Liver (tissue), 9 donors: ENCODE data around the gene RAD51B. TPM values are rescaled to one million over a fixed set of nuclear protein-coding genes. Genes with fewer than 3 reads are reported as not detected.

Source experiments
- DNase-seq: peaks from one replicate; pipeline ENCODE4 v3.0.0-alpha.2; 2017; ENCODE audit warnings: low spot score
- H3K27ac ChIP-seq, 2 donors: one replicate each; pipeline ENCODE4 v1.7.0; 2013; ENCODE audit warnings: inconsistent platforms in 2 of 2, low read length in 2 of 2, control low read depth in 1 of 2, low read depth in 1 of 2, mild to moderate bottlenecking in 1 of 2
- H3K27me3 ChIP-seq, 4 donors: one replicate each; pipeline versions ENCODE4 v1.6.1 to v1.7.0; 2013; ENCODE audit warnings: low read length in 3 of 4, inconsistent platforms in 1 of 4, mild to moderate bottlenecking in 1 of 4, moderate library complexity in 1 of 4; ENCODE audit not compliant: control insufficient read depth in 4 of 4, insufficient read depth in 4 of 4
- H3K36me3 ChIP-seq, 4 donors: one replicate each; pipeline versions ENCODE4 v1.6.1 to v1.7.0; 2013; ENCODE audit warnings: low read length in 3 of 4, mild to moderate bottlenecking in 3 of 4, low read depth in 1 of 4, moderate library complexity in 1 of 4; ENCODE audit not compliant: control insufficient read depth in 4 of 4, insufficient read depth in 3 of 4
- H3K4me1 ChIP-seq, 4 donors: one replicate each; pipeline versions ENCODE4 v1.6.1 to v1.7.0; 2013; ENCODE audit warnings: low read length in 3 of 4, mild to moderate bottlenecking in 3 of 4, moderate library complexity in 1 of 4; ENCODE audit not compliant: control insufficient read depth in 4 of 4, insufficient read depth in 4 of 4
- H3K4me3 ChIP-seq, 3 donors: one replicate each; pipeline versions ENCODE4 v1.6.1 to v1.7.0; 2013; ENCODE audit warnings: low read length in 3 of 3, control low read depth in 1 of 3, low read depth in 1 of 3, mild to moderate bottlenecking in 1 of 3
- H3K9ac ChIP-seq, 2 donors: one replicate each; pipeline ENCODE4 v1.7.0; 2013; ENCODE audit warnings: low read length in 2 of 2, mild to moderate bottlenecking in 2 of 2, moderate library complexity in 2 of 2, control low read depth in 1 of 2, low read depth in 1 of 2
- H3K9me3 ChIP-seq, 4 donors: one replicate each; pipeline versions ENCODE4 v1.6.1 to v1.7.0; 2013; ENCODE audit warnings: low read length in 3 of 4; ENCODE audit not compliant: control insufficient read depth in 4 of 4
- EGR1 ChIP-seq, 2 donors: IDR thresholded peaks; 2 replicates each; pipeline ENCODE4 v1.6.1; 2016 to 2018; ENCODE audit warnings: antibody characterized with exemption in 2 of 2, low read depth in 2 of 2
- FOXA1 ChIP-seq: IDR thresholded peaks from 2 replicates; pipeline ENCODE4 v1.6.1; 2016; ENCODE audit warnings: antibody characterized with exemption
- FOXA2 ChIP-seq: IDR thresholded peaks from 2 replicates; pipeline ENCODE4 v1.6.1; 2016; ENCODE audit warnings: antibody characterized with exemption
- GABPA ChIP-seq, 2 donors: IDR thresholded peaks in 1 of 2; conservative IDR thresholded peaks in 1 of 2; 2 replicates each; pipeline ENCODE4 v1.6.1; 2016; ENCODE audit warnings: antibody characterized with exemption in 2 of 2, mild to moderate bottlenecking in 1 of 2, moderate library complexity in 1 of 2
- HNF4A ChIP-seq, 2 donors: conservative IDR thresholded peaks; 2 replicates each; pipeline ENCODE4 v1.6.1; 2016; ENCODE audit warnings: antibody characterized with exemption in 2 of 2, mild to moderate bottlenecking in 2 of 2
- HNF4G ChIP-seq: IDR thresholded peaks from 2 replicates; pipeline ENCODE4 v1.6.1; 2016; ENCODE audit warnings: antibody characterized with exemption
- JUND ChIP-seq, 2 donors: IDR thresholded peaks; 2 replicates each; pipeline ENCODE4 v1.6.1; 2016; ENCODE audit warnings: antibody characterized with exemption in 2 of 2
- NR2F2 ChIP-seq: IDR thresholded peaks from 2 replicates; pipeline ENCODE4 v1.6.1; 2016; ENCODE audit warnings: antibody characterized with exemption
- RAD21 ChIP-seq, 2 donors: IDR thresholded peaks; 2 replicates each; pipeline ENCODE4 v1.6.1; 2016; ENCODE audit warnings: antibody characterized with exemption in 2 of 2, mild to moderate bottlenecking in 2 of 2
- RXRA ChIP-seq, 2 donors: IDR thresholded peaks; 2 replicates each; pipeline ENCODE4 v1.6.1; 2017 to 2018; ENCODE audit warnings: antibody characterized with exemption in 2 of 2, mild to moderate bottlenecking in 1 of 2
- SP1 ChIP-seq: IDR thresholded peaks from 2 replicates; pipeline ENCODE4 v1.6.1; 2018; ENCODE audit warnings: antibody characterized with exemption, mild to moderate bottlenecking
- TAF1 ChIP-seq: conservative IDR thresholded peaks from 2 replicates; pipeline ENCODE4 v1.6.1; 2016; ENCODE audit warnings: antibody characterized with exemption, mild to moderate bottlenecking
- YY1 ChIP-seq: IDR thresholded peaks from 2 replicates; pipeline ENCODE4 v1.6.1; 2016; ENCODE audit warnings: antibody characterized with exemption, mild to moderate bottlenecking
- WGBS: extraction: QIAGEN DNeasy Blood & Tissue Kit; methylation state at CpG from one replicate; pipeline ENCODE4 v1.1.7; 2013; 5-methylcytosine and 5-hydroxymethylcytosine counted together
- polyA plus RNA-seq, 2 donors: library from polyadenylated mRNA; stranded (reverse) in 1 of 2; unstranded in 1 of 2; fragments of 200-250 nt in 1 of 2; fragments of >200 nt in 1 of 2; fragmentation: Nextera tagmentation in 1 of 2; extraction: Ambion mirVana in 1 of 2; gene quantifications; one replicate each; pipeline versions ENCODE4 v1.2.1 to v1.2.3, GENCODE V29; 2013 to 2015
- total RNA-seq, 2 donors: library from RNA; depleted of rRNA; stranded (reverse); fragments of >200 nt; gene quantifications; one replicate each; pipeline ENCODE4 v1.2.3, GENCODE V29; 2014
- TF ChIP-seq, protein P1 (sequence below): IDR thresholded peaks from 2 replicates; pipeline ENCODE4 v1.6.1; 2016; ENCODE audit warnings: antibody characterized with exemption
- TF ChIP-seq, protein P2 (sequence below): IDR thresholded peaks from 2 replicates; pipeline ENCODE4 v1.6.1; 2016; ENCODE audit warnings: antibody characterized with exemption
- TF ChIP-seq, protein P3 (sequence below): IDR thresholded peaks from 2 replicates; pipeline ENCODE4 v1.6.1; 2016; ENCODE audit warnings: antibody characterized with exemption, mild to moderate bottlenecking
- TF ChIP-seq, protein P4 (sequence below): fragments of 150-350 bp; IDR thresholded peaks from 2 replicates; pipeline ENCODE4 v1.5.1; 2017; ENCODE audit warnings: improper control_type of control experiment, low read depth, low read length; ENCODE audit not compliant: missing input control
- TF ChIP-seq, protein P5 (sequence below): IDR thresholded peaks from 2 replicates; pipeline ENCODE4 v1.6.1; 2016; ENCODE audit warnings: antibody characterized with exemption
- donor health status: healthy.
- donor health status: healthy.
- donor health status: healthy.
- donor health status: healthy.
- donor health status: healthy.

Gene RAD51B
- total and polyA plus RNA-seq, 4 donors = 0.81 to 12.9 (median 2.4) TPM

DNA sequence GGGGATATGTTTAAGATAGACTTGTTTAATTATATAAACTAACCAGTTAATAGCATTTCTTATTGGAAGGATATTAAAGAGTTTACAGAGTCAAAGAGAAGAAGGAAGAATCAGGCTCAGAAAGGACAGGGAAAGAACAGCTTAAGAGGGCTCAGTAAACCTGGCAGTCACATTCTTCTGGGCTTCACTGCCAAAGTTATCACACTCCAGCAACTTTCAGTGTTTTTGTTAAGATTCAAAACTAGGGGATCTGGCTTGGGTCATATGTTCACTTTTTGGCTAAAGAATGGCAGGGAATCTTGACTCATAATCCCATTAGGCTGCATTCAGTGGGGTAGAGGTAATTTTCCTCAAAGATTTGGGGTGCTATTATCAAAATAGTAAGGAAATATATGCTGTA, 312.3 kb downstream of the RAD51B start:
- Histone ChIP-seq H3K4me1 (no peaks in the 10 kb centered on the region), H3K4me3 (no peak overlapping the region), H3K9me3 (no peaks in the 10 kb centered on the region), H3K27ac (no peak overlapping the region), H3K36me3 (no peaks in the 10 kb centered on the region), H3K27me3 (no peaks in the 10 kb centered on the region), H3K9ac (no peak overlapping the region)
- no peak for DNase-seq
- TF ChIP-seq, protein P1, sequence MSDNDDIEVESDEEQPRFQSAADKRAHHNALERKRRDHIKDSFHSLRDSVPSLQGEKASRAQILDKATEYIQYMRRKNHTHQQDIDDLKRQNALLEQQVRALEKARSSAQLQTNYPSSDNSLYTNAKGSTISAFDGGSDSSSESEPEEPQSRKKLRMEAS = no peak

DNA sequence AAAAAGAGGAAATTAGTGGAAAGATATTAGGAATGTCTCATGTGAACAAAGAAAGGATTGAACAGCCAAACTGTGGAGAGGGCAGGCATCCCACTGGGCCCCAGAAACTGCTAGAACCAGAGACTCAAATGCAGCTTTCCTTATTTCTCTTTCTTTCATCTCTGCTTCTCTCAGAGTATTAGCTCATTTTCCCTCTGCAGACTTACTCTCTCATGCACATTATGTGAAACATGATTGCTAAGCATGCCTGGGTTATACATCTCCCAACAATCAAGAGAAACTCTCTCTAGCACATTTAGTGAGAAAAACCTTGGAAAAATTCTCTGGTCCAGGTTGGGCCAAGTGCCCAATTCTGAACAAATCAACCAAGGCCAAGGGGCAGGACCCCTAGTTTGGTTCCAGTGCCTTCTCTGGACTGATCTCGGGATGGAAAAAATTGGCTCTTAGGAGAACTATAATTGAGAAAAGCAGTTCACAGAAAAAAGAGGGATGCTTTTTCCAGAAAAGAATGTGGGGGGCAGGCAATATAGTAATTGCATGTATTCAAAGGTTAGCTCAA, 313.1 kb downstream of the RAD51B start:
- no peak for DNase-seq
- H3K27me3 ChIP-seq = no peaks in the 10 kb centered on the region
- no peak overlapping the region for H3K4me3 ChIP-seq
- no peaks in the 10 kb centered on the region for H3K36me3 ChIP-seq
- WGBS = 88% methylated on average over 1 of the region's 1 CpG
- no peaks in the 10 kb centered on the region for H3K4me1 ChIP-seq
- TF ChIP-seq, protein P2, sequence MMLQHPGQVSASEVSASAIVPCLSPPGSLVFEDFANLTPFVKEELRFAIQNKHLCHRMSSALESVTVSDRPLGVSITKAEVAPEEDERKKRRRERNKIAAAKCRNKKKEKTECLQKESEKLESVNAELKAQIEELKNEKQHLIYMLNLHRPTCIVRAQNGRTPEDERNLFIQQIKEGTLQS = no peak
- TF ChIP-seq RXRA (IDR thresholded peaks at IDR 0.05) (no peak), JUND (IDR thresholded peaks at IDR 0.05) (no peak), HNF4G (no peak), TAF1 (no peak), NR2F2 (no peak), EGR1 (IDR thresholded peaks at IDR 0.05; ENCODE audit: low read depth in 2 of 2) (no peak), YY1 (no peak), FOXA1 (no peak), SP1 (no peak), GABPA (IDR thresholded peaks at IDR 0.05 in 1 of 2, conservative IDR thresholded peaks at IDR 0.05 in 1 of 2) (no peak), RAD21 (IDR thresholded peaks at IDR 0.05) (no peak), FOXA2 (no peak), HNF4A (conservative IDR thresholded peaks at IDR 0.05) (no peak)
- TF ChIP-seq, protein P1 = no peak
- TF ChIP-seq, protein P3, sequence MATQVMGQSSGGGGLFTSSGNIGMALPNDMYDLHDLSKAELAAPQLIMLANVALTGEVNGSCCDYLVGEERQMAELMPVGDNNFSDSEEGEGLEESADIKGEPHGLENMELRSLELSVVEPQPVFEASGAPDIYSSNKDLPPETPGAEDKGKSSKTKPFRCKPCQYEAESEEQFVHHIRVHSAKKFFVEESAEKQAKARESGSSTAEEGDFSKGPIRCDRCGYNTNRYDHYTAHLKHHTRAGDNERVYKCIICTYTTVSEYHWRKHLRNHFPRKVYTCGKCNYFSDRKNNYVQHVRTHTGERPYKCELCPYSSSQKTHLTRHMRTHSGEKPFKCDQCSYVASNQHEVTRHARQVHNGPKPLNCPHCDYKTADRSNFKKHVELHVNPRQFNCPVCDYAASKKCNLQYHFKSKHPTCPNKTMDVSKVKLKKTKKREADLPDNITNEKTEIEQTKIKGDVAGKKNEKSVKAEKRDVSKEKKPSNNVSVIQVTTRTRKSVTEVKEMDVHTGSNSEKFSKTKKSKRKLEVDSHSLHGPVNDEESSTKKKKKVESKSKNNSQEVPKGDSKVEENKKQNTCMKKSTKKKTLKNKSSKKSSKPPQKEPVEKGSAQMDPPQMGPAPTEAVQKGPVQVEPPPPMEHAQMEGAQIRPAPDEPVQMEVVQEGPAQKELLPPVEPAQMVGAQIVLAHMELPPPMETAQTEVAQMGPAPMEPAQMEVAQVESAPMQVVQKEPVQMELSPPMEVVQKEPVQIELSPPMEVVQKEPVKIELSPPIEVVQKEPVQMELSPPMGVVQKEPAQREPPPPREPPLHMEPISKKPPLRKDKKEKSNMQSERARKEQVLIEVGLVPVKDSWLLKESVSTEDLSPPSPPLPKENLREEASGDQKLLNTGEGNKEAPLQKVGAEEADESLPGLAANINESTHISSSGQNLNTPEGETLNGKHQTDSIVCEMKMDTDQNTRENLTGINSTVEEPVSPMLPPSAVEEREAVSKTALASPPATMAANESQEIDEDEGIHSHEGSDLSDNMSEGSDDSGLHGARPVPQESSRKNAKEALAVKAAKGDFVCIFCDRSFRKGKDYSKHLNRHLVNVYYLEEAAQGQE = no peak
- TF ChIP-seq, protein P4, sequence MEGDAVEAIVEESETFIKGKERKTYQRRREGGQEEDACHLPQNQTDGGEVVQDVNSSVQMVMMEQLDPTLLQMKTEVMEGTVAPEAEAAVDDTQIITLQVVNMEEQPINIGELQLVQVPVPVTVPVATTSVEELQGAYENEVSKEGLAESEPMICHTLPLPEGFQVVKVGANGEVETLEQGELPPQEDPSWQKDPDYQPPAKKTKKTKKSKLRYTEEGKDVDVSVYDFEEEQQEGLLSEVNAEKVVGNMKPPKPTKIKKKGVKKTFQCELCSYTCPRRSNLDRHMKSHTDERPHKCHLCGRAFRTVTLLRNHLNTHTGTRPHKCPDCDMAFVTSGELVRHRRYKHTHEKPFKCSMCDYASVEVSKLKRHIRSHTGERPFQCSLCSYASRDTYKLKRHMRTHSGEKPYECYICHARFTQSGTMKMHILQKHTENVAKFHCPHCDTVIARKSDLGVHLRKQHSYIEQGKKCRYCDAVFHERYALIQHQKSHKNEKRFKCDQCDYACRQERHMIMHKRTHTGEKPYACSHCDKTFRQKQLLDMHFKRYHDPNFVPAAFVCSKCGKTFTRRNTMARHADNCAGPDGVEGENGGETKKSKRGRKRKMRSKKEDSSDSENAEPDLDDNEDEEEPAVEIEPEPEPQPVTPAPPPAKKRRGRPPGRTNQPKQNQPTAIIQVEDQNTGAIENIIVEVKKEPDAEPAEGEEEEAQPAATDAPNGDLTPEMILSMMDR = no peak
- TF ChIP-seq, protein P5, sequence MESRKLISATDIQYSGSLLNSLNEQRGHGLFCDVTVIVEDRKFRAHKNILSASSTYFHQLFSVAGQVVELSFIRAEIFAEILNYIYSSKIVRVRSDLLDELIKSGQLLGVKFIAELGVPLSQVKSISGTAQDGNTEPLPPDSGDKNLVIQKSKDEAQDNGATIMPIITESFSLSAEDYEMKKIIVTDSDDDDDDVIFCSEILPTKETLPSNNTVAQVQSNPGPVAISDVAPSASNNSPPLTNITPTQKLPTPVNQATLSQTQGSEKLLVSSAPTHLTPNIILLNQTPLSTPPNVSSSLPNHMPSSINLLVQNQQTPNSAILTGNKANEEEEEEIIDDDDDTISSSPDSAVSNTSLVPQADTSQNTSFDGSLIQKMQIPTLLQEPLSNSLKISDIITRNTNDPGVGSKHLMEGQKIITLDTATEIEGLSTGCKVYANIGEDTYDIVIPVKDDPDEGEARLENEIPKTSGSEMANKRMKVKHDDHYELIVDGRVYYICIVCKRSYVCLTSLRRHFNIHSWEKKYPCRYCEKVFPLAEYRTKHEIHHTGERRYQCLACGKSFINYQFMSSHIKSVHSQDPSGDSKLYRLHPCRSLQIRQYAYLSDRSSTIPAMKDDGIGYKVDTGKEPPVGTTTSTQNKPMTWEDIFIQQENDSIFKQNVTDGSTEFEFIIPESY = no peak
- H3K9me3 ChIP-seq = no peaks in the 10 kb centered on the region
- H3K9ac ChIP-seq = no peak overlapping the region
- no peak overlapping the region for H3K27ac ChIP-seq
